HG03045 (cell line): Measurements from ENCODE around the gene FGF14.

Source experiments
- ATAC-seq: cut with Tn5 transposase; IDR thresholded peaks from one replicate; pipeline ENCODE4 v1.9.1; 2021; ENCODE audit warnings: mild to moderate bottlenecking, moderate library complexity; ENCODE audit not compliant: unreplicated experiment

The FGF14 gene

DNA sequence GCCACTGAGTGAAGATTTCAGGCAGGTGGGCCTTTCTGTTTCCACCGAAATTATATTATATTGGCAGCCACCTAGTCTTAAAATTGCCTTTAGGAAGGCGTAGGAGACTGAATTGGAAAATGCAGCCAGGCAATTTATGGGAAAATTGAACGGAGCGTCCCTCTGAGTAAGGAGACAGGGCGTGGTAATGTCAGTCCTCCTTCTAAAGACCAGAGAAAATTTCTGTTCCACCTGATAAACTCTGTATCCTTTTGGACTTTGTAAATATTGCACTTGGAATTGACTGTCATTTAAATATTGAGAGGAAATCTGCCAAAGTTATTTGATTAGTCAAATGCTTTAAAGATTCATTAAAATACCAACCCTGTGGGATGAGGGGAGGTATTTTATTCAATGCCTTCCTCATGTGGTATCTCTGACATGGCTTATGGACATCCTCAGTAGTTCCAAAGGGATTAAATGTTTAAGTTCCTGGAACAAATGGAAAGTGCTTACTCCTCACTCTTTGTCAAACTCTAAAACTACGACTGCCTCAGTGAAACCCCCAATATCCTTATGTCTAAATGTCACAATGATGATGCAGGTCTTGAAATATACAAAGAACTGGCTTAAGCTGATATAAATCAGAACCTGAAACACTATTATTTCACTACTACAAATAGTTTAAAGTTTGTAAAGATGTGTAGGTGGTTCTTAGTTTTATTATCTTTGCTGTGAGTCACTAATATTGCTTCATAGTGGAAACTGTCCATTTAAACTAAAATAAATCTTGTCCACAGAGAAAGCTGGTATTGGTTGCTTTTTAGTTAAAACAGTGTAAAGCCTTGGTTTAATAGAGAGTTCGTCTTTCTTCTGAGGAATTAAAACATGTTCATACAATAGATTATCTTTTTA, 203.2 kb downstream of the FGF14 start:
- ATAC-seq: no peak

DNA sequence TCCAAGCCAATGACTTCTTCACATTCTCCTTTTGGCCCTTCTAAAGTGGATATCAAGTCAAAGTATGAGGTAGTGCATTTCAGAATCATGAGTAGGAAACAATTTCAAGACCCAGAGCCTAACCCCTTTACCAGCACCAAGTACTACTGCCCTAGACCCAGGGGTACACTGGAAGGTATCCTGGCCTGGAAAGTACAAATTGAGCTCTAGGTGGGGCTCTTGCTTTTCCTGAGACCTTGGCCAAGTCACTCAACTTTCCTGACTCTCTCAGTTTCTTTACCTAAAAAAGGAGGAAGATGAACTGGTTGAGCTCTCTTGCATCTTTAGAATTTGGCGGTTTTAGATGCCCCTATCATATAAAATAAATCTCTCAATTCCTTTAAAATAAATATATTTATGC, 204.7 kb downstream of the FGF14 start:
- no peak for ATAC-seq

DNA sequence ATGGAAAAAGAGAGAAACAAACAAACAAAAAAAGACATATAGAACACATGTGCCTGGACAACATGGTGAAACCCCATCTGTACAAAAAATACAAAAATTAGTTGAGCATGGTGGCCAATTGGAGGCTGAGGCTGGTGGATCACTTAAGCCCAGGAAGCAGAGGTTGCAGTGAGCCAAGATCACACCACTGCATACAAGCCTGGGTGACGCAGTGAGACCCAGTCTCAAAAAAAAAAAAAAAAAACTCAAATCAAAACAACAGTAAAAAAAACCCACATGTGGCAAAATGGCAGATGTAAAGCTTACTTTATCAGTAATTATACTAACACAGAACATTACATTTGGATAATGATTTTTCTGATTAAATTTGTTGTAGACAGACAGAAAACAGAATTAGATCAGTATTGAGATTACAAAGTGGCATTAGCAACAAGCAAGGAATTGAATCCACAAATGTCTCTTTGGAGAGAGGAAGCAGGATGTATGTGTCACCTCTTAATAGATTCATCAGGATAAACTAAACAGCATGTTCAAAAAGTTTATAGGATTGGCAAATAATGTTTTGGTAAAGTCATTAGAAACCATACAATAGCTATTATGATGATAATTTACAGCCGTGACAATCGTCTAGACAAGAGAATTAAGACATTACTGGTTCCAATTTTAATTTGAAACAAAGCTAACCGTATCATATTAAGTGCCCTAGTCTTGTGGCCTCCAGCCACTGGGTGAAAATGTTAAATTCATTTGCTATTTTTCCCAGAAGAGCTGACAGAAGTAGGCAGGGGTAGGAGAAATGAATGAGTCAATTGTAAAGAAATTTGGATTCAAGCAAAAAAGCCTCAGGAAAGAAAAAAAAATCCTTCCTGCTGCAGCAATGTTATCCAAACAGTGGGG, 206.0 kb downstream of the FGF14 start:
- ATAC-seq: no peak

DNA sequence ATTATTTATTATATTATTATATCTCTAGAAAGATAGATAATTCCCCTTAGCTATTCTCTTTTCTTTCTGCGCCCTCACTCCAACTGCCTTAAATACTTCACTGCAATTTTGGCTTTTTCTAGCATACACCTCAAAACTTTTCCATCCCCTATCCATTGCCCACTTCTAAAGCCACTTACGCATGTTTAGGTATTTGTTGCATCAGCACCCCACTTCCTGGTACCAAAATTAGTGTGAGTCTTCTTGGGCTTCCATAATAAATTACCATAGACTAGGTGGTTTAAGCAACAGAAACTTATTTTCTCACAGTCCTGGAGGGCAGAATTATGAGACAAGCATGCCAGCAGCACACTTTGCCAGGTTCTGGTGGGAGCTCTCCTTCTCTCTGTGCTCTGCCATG, 209.0 kb downstream of the FGF14 start:
- ATAC-seq: no peak

DNA sequence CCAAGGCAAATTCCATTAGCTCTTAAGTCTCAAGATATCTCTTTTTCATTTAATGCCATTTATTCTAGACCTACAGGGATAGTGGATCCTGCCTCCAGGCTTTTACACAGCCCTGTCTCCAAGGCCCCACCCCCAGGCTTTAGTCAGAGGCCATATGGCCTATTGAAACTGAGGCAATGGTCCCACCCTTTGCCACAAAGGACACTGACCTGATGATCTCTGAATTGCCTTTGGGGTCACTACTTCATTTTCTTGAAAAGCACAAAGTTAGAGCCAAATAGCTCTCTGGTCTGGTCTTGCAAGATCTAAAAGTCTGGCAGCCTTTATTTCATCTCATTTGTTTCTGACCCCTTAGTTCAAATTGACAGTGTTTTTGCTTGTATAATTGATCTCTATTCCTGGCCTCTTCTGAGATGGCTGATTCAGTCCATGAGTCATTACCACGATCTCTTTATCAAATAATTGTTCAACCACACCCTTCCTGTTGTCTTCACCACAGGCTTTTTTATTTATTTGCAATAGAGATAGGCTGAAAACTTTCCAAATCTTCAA, 209.8 kb downstream of the FGF14 start:
- no peak for ATAC-seq

DNA sequence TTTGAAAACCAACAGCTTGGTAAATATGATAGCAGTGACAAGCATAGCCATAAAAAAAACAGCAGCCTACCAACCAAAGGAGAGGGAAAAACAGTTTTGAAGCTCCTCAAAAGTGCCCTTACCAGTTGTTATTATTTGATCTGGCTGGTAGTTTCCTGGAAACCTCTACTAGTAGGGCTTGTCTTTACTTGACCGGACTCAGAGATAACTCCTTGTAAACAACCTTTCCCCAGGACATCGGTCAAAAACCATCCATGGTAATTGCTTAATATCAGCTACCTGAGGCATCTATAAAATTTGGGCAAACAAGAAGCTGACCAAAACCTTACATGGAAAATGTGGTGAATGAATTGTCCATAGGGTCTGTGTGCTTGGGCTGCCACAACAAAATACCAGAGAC, 210.9 kb downstream of the FGF14 start:
- ATAC-seq: no peak

DNA sequence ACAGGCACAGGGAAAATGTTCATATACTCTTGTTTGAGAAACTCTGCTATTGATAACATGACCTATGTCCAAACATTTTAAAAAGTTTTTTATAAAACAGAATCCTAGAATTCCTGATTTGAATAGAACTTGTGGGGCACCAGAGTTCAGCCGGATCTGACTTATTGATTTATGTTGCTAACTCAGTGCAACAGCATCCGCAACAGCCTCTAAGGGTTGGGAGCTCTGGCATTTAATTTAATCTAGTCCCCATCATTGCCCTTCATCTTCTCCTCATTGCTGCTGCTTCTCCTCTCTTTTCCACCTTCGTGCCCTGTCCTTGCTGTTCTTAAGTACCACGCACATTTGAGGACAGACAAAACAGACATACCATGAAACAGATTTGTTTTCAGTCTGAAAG, 214.5 kb downstream of the FGF14 start:
- no peak for ATAC-seq

DNA sequence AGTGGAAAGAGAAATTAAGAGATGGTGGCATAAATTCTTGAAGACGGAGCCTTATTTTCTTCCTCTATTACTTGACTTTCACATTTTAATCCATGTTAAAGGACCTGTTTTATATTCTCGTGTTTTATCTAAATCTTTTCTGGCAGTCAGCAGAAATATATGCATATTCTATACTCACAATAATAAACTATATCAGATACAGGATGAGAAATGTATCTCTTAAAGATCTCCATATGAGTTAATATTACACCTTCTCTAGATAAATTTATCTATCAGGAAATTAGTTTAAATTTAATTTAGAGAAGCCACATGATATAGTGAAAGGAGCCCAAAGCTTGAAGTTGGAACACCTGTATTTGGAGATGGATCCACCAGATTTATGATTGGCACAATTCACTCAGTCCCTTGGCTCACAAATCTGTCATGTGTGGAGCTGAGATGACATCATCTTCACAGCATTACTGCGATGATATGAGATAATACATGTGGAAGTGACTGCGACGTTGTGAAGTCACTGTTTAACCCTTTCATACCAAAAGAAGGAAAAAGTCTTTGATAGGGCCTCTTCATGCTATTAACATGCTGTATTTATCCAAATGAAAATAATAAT, 216.4 kb downstream of the FGF14 start:
- no peak for ATAC-seq

DNA sequence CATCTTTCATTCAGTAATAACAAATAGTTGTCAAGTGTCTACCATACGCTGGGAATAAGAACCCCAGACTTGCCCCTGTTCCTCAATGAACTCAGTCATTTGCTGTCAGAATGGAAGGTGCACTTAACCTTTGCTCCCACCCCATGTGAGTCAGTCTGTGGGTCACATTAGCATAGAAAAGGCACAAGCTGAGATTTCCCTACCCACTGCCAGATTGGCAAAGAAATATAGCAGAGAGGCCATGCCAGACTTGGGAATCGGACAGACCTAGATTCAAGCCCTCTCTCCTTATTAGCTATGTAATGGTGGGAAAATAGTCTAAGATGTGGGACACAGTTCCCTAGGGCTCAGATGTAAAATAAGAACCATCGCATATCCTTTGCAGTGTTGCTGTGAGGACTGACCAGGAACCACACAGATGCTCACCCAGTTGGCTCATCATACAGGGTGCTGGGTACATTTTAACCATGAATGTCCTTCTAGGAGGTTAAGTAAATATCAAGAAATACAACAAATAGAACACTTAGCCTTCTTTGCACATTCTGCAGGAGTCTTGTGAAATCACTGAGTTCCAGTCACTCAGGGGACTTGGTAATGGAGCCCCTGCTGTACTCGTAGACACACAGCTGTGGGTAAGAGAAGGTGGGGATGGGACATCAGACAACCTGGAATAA, 218.2 kb downstream of the FGF14 start:
- ATAC-seq: no peak

DNA sequence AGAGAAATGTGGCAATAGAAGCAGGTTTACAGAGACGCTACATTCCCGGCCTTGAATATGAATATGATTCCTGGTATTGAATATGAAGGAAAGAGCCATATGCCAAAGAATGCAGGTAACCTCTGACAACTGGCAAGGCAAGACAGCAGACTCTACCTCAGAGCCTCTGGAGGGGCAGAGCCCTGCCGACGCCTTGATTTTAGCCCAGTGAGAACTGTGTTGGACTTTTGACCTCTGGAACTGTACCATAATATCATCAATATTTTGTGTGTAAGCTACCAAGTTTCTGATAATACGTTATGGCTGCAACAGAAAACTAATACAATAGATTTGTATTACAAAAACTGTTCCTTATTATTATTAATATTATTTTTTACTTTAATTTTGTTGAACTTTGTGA, 219.7 kb downstream of the FGF14 start:
- no peak for ATAC-seq

DNA sequence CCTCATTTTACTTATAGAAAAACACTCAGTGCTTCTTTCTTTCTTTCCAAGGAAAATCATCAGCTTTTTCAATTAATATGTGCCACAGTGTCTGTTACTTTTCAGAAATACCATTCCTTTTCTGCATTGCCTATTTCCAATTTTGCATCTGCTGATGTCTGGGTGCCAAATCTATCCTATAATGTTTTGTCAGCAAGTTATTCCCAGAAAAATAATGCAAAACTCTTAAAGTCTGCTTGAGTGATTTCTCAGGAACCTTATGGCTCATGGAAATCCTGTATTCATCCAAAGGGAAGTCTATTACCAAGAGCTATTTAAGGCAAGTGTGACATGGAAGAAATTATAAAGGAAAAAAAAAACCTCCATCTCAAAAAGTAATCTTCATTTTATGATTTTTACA, 224.4 kb downstream of the FGF14 start:
- ATAC-seq: no peak

DNA sequence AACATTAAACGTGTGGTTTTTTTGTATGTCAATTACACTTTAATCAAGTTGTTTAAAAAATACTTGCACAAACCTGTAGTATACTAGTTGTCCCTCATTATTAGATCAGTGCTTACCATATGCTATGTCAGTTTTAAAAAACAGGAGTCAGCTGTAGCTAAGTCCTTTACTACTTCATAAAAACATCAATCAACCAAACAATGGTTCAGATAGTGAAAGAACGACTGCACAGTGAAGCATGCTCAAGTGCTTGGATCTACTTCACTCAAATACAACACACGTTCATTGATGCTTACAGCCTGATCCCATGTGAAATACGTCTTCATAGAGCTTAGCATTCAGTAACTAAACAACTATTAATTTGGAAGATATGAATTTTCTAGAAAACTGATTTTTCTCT, 225.0 kb downstream of the FGF14 start:
- no peak for ATAC-seq

DNA sequence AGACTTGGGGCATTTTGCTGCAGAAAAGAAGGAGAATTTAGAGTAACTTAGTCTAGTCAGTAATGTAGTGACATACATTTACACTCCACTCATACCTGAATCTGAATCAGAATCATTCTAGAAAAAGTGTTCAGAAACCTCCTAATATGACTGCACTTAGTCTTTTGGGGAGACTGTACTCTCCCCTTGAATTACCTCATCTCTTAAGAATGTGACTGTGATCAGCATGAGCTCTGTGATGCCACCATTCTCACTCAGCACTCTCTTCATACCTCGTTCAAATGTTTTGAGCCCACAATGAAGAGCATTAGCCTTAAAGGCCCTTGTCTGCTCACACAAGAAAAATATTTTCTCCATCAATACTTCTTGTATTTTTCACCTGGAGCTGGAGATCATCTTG, 229.4 kb downstream of the FGF14 start:
- ATAC-seq: no peak

DNA sequence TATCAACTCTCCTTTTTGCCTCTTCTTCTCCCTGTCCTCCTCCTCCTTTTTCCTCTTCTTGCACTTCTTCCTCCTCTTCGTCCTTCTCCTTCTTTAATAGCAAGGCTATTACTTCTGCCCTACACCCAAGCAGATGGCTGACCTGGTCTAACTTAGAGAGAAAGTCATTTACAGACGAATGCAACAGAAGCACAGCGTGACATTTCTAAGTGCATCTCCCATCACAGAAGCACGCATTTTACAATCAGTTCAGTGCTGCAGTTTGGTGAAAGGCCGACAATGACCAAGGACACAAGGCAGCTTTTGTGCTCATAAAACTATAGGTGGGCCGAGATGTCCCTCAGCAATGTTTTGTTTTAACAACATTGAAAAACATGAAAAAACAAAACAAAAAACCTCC, 231.5 kb downstream of the FGF14 start:
- no peak for ATAC-seq

DNA sequence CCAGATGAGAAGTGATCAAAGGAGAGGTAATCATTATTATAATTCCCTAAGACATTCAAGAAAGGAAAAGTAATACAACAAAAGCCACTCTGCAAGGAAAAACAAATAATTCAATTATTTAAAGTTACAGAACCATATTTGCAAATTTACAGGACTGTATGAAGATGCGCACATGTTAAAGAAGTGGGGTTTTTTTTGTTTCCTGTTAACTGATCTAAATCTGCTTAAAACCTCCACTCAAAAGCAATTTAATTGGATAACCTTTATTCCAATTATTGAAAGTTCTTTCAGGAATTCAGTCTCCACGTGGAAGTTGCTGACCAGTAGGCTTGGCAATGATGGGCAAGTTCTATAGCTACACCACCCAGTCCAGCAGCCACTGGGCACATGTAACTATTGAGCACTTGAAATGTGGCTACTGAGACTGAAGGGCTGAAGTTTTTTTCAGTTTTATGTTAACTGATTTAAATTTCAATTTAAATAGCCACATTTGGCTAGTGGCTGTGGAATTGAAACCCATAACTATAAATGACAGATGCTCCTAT, 232.3 kb downstream of the FGF14 start:
- ATAC-seq: no peak

DNA sequence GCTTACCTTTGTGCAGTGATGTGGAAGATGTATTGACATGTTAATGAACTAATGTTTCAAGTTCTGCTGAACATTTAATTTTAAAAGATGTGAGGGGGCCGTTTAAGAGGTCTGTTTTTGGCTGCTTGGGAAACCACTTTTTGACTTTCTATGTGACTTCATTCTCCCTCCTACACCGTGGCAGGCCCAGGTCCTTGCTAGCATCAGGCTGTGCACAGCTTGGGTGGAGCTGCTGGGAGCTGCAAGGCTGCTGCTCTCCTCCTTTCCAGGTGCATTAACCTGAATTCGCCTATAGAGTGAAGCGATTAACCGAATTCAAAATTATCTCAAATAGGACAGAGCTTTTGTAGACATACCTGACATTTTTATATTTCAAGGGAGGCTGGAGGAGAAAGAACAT, 249.1 kb downstream of the FGF14 start:
- ATAC-seq: no peak

DNA sequence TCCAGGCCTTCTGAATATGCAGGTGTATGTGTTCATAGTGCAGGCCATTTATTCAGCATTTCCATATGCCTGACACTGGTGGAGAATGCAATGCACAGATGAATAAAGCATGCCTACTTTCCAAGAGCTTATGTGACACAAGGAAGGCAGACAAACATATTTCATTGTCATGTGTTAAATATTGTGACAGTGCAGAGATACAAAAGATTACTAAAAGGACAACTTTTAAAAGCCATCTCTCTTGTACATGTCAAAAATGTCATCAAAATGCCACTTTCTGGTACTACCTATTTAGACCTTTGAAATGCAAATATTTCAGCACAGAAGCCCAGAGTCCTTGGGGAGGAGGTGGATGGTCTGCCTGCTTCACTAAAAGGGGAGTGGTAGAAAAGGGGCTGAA, 254.5 kb downstream of the FGF14 start:
- no peak for ATAC-seq

DNA sequence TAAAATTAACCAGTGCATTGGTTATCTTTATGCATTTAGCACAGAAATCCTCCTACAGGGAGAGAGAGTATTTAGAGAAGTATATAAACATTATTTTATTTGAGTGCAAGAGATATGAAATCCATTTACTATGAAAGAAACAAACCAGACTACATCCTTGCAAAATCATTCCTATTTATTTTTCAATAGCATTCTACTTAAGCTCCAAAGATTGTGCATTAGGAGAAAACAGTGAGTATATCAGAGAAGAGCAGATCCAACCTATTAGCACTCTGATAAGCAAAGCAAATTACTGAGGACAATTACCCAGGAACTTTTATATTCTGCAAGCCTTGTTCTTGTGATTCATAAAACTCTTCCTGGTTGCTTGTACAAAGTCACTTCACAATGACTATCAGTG, 256.1 kb downstream of the FGF14 start:
- ATAC-seq: no peak

DNA sequence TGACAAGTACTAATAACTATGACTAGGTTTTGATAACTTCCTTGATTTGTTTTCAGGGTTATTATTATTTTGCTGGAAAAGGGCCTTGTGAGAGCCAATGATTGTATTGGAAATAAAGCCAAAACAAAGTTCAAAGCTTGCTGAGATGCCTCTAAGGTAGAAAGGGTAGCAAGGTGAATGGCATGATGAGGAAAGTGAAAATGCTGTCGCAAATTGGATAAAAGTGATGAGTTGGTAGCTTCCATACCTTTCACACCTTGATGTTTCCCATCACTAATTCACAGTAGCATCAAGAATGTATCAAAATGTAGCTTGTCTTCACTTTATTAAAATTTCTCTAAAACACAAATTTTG, 259.4 kb downstream of the FGF14 start:
- no peak for ATAC-seq

DNA sequence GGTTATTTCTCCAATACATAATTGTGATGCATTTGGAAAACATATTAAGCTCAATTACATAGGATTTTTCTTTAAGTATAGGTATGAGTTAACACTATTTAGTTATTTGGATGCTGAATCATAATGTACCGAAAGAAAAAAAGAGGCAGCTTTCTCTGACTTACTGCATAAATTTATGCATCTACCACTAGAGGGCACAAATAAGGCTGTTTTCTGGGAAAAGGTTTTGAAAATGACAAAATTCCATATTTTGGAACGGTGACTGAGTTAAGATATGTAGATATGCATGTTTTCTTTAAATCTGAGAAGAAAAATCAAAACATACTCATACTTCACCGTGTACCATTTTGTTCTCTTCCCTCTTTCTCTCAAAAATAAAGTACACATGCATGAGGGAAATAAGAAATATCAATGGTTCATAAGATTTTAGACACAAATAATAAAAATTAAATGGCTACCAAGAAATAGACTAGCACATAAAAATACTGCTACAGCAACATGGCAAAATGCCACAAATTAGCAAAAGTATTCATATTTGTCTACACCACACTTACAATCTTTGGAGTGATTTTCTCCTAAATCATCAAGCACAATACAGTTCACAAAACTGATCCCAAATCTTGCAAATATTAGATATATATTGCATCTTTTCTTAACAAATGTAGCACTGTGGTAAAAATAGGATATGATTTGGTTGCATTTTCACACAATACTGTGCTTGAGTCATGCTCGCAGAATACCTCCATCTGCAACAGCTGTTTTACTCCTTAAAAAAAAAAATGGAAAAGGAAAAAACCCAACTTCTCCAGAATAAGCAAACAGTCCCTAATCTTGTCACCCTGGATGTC, 260.0 kb downstream of the FGF14 start:
- no peak for ATAC-seq
